NCI-H526 treated with DMSO at 0.1 percent for 48 hours (cell line): ENCODE data around the gene GALM.
"Not testable (repeated sequence)": the region's sequence is repeated elsewhere in the genome, so short reads cannot be mapped to it uniquely, and the experiment has no call there.

Source experiments
- DNase-seq: peaks from one replicate; lab custom pipeline; 2025; lab: John Stamatoyannopoulos, UW

GALM gene

GRCh38 chr2:38682008-38682575, 16.2 kb downstream of the GALM start:
- no peak for DNase-seq

GRCh38 chr2:38682620-38683019, 16.7 kb downstream of the GALM start:
- DNase-seq, result not testable (repeated sequence)

GRCh38 chr2:38683766-38684165, 17.9 kb downstream of the GALM start:
- DNase-seq, result no peak

- no peak for DNase-seq
Measured at GRCh38 chr2:38685116-38685735, 19.3 kb downstream of the GALM start.

GRCh38 chr2:38690499-38691420, 24.8 kb downstream of the GALM start:
- no peak for DNase-seq

- no peak for DNase-seq
Measured at GRCh38 chr2:38691994-38692393, 26.1 kb downstream of the GALM start.

GRCh38 chr2:38692636-38693318, 26.9 kb downstream of the GALM start:
- no peak for DNase-seq

- DNase-seq, result no peak
Measured at GRCh38 chr2:38697116-38697840, 31.4 kb downstream of the GALM start.

GRCh38 chr2:38698467-38699003, 32.6 kb downstream of the GALM start:
- no peak for DNase-seq

GRCh38 chr2:38700113-38700785, 34.3 kb downstream of the GALM start:
- no peak for DNase-seq

- no peak for DNase-seq
Measured at GRCh38 chr2:38700881-38701458, 35.1 kb downstream of the GALM start.

GRCh38 chr2:38701542-38701941, 35.6 kb downstream of the GALM start:
- no peak for DNase-seq

- no peak for DNase-seq
Measured at GRCh38 chr2:38702413-38702812, 36.5 kb downstream of the GALM start.

GRCh38 chr2:38703336-38703735, 37.4 kb downstream of the GALM start:
- not testable (repeated sequence) for DNase-seq

GRCh38 chr2:38704664-38705063, 38.8 kb downstream of the GALM start:
- no peak for DNase-seq

- DNase-seq, result no peak
Measured at GRCh38 chr2:38706846-38707345, 41.0 kb downstream of the GALM start.

GRCh38 chr2:38708491-38708890, 42.6 kb downstream of the GALM start:
- DNase-seq, result not testable (repeated sequence)

- no peak for DNase-seq
Measured at GRCh38 chr2:38708900-38709566, 43.1 kb downstream of the GALM start.

- peak; percentile 72 for DNase-seq
Measured at GRCh38 chr2:38709567-38710194, 43.8 kb downstream of the GALM start.
